Osteocyte (in vitro differentiated cells): ENCODE results near the gene C17orf113. TPM values are rescaled to one million over a fixed set of nuclear protein-coding genes. Genes with fewer than 3 reads are reported as not detected.

Source experiments
- DNase-seq: peaks from one replicate; pipeline ENCODE4 v3.0.0; 2021; ENCODE audit warnings: mixed read lengths; ENCODE audit not compliant: unreplicated experiment; ENCODE audit errors: extremely low spot score
- H3K27ac Mint-ChIP-seq: one replicate; pipeline ENCODE4 v1.8.0; 2021; ENCODE audit warnings: mild to moderate bottlenecking, mixed read lengths; ENCODE audit not compliant: unreplicated experiment
- H3K27me3 Mint-ChIP-seq: one replicate; pipeline ENCODE4 v1.8.0; 2021; ENCODE audit warnings: mixed read lengths; ENCODE audit not compliant: unreplicated experiment
- H3K36me3 Mint-ChIP-seq: one replicate; pipeline ENCODE4 v1.8.0; 2021; ENCODE audit warnings: mixed read lengths; ENCODE audit not compliant: unreplicated experiment
- H3K4me1 Mint-ChIP-seq: one replicate; pipeline ENCODE4 v1.8.0; 2021; ENCODE audit warnings: mixed read lengths; ENCODE audit not compliant: unreplicated experiment
- H3K4me3 Mint-ChIP-seq: one replicate; pipeline ENCODE4 v1.8.0; 2021; ENCODE audit warnings: mild to moderate bottlenecking, moderate library complexity, mixed read lengths; ENCODE audit not compliant: unreplicated experiment
- H3K9me3 Mint-ChIP-seq: one replicate; pipeline ENCODE4 v1.8.0; 2021; ENCODE audit warnings: mixed read lengths; ENCODE audit not compliant: unreplicated experiment
- total RNA-seq: library from RNA; stranded (reverse); gene quantifications from 2 replicates; pipeline ENCODE4 v1.2.1, GENCODE V29; 2021
- TF ChIP-seq, protein P1 (sequence below): fragments of 200-600 bp; sonication (generic); IDR thresholded peaks from 2 replicates; pipeline ENCODE4 v1.5.0; 2021; ENCODE audit warnings: antibody characterized with exemption, mild to moderate bottlenecking, moderate library complexity

C17orf113 gene
- total RNA-seq, 1 donor from 2014 or later = 1.3 TPM

DNA sequence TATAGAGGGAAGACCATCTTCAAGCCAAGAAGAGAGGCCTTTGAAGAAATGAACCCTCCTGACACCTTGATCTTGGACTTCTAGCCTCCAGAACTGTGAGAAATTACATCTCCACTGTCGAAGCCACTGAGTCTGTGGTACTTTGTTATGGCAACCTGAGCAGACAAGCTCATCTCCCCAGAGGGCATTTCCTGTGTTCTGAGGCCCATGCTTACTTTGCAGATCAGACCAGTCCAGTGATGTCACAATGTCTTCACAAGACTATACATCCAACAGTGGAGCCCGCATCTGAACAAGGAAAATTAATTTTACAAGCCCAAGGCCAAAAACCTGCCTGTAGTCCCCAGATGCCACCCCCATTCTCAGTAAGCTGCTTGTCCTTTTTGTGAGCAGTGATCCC lies 14.8 kb upstream of the C17orf113 start:
- Mint-ChIP-seq H3K4me1 (peaks cover 2% of the 10 kb centered on the region), H3K9me3 (no peaks in the 10 kb centered on the region), H3K4me3 (no peak overlapping the region), H3K27me3 (no peaks in the 10 kb centered on the region), H3K36me3 (no peaks in the 10 kb centered on the region), H3K27ac (no peak overlapping the region)
- TF ChIP-seq, protein P1, sequence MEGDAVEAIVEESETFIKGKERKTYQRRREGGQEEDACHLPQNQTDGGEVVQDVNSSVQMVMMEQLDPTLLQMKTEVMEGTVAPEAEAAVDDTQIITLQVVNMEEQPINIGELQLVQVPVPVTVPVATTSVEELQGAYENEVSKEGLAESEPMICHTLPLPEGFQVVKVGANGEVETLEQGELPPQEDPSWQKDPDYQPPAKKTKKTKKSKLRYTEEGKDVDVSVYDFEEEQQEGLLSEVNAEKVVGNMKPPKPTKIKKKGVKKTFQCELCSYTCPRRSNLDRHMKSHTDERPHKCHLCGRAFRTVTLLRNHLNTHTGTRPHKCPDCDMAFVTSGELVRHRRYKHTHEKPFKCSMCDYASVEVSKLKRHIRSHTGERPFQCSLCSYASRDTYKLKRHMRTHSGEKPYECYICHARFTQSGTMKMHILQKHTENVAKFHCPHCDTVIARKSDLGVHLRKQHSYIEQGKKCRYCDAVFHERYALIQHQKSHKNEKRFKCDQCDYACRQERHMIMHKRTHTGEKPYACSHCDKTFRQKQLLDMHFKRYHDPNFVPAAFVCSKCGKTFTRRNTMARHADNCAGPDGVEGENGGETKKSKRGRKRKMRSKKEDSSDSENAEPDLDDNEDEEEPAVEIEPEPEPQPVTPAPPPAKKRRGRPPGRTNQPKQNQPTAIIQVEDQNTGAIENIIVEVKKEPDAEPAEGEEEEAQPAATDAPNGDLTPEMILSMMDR = no peak
- DNase-seq = no peak

DNA sequence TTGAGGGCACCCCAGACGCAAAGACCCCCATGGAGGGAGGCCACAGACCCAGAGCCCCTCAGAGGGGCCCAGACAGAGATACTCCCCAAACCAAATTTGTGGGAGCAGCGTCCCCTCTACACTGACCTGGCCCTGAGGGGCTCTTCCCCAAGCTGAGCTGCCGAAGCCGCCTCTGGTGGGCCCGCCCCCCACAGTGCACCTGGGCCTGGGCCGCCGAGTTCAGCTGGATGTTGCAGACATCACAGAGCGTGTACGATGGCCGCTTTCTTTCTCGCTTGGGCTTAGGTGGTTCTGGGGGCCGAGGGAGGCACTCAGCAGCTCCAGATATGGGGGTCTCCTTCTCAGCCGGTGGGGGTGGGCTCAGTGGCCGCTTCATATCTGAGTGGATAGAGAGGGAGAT lies 12.3 kb upstream of the C17orf113 start:
- Mint-ChIP-seq H3K27me3 (no peaks in the 10 kb centered on the region), H3K4me1 (peaks cover 2% of the 10 kb centered on the region), H3K4me3 (no peak overlapping the region), H3K27ac (no peak overlapping the region), H3K36me3 (no peaks in the 10 kb centered on the region), H3K9me3 (no peaks in the 10 kb centered on the region)
- TF ChIP-seq, protein P1 = no peak
- DNase-seq = no peak

DNA sequence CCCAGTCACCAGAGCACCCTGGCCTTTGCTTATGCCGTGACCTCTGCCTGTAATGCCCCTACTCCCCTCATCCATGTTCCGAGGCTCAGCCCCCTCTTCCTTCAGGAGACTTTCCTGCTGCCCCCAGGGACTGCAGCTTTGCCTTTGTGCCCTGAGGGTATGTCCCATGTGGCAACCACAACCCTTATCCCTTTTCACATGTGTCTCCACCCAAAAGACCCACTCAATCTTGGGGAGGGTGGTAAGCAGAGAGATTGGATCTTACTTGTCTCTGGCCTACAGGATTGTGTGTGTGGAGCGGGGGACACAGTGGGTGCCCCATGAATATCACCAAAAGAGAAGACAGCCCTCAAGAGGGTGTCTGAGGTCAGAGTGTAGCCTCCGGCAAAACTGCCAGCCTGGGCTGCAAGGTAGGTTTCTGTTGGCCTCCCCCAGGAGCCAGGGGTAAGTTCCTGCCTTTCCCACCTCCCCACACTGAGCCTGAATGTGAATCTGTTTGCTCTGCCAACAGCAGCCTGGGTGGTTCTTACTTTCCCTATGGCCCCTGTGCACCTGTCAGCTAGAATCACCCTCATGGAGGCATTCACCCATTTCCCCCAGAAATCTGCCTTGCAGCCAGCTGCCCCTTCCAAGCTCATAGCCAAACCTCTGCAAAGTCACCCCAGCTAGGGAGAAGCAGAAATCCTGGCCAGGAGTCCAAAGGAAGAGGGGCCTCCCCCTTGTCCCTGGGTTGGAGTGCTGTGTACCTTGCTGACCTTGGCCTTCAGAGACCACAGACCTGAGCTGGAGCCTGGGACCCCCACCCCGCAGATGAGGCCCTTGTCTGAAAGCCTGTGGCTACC lies 11.5 kb upstream of the C17orf113 start:
- Mint-ChIP-seq H3K36me3 (no peaks in the 10 kb centered on the region), H3K4me1 (peaks cover 2% of the 10 kb centered on the region), H3K27me3 (no peaks in the 10 kb centered on the region), H3K9me3 (no peaks in the 10 kb centered on the region), H3K27ac (no peak overlapping the region), H3K4me3 (no peak overlapping the region)
- TF ChIP-seq, protein P1 = no peak
- DNase-seq = no peak

DNA sequence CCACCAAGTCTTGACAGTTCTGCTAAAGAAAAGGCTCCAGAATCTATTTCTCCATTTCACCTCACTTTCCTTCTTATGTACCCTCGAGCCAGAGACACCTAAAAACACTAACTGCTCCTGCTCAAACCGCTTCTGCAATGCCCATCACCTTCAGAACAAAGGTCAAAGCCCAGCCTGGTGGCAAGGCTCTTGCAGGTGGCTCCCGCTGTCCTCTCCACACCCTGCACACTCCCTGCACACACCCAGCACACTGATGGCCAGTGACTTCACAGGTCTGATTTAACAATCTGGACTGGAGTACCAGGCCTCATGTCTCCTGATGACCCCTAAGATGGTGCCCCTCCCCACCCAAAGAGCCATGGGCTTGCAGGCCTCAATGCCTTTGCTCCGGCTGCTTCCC lies 9.8 kb upstream of the C17orf113 start:
- no peak for DNase-seq
- Mint-ChIP-seq H3K4me1 (peaks cover 2% of the 10 kb centered on the region), H3K27me3 (peaks cover 5% of the 10 kb centered on the region), H3K4me3 (no peak overlapping the region), H3K36me3 (no peaks in the 10 kb centered on the region), H3K9me3 (no peaks in the 10 kb centered on the region), H3K27ac (no peak overlapping the region)
- TF ChIP-seq, protein P1 = no peak

DNA sequence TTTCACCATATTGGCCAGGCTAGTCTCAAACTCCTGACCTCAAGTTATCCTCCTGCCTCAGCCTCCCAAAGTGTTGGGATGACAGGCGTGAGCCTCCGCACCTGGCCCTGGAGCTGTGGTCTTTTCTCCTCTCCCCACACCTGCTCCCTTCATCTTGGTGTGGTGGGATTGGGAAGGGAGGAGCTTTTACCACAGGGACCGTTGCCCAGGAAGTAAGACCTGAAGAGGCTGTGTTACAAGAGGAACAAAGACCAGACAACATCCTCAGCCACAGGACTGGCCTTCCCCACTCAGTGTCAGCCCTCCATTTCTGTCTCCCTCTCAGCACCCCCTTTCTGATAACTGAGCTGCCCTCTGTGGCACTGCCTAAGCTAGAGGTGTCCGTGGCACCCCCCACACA lies 9.4 kb upstream of the C17orf113 start:
- Mint-ChIP-seq H3K4me3 (no peak overlapping the region), H3K36me3 (no peaks in the 10 kb centered on the region), H3K9me3 (no peaks in the 10 kb centered on the region), H3K4me1 (peaks cover 2% of the 10 kb centered on the region), H3K27ac (no peak overlapping the region), H3K27me3 (peaks cover 9% of the 10 kb centered on the region)
- no peak for DNase-seq
- TF ChIP-seq, protein P1 = no peak
